Fibroblast of lung (primary cell): ENCODE measurements around the gene MCF2L2. TPM values are rescaled to one million over a fixed set of nuclear protein-coding genes. Genes with fewer than 3 reads are reported as not detected.

Experiments
- DNase-seq, 2 donors: peaks; one replicate each; pipeline versions ENCODE4 v3.0.0 to v3.0.0-alpha.2; 2010; ENCODE audit warnings: low read depth in 2 of 2
- H2AFZ ChIP-seq: 2 replicates; pipeline ENCODE4 v1.5.1; 2012; ENCODE audit warnings: low read length, control low read depth, inconsistent platforms
- H3K27ac ChIP-seq: 2 replicates; pipeline ENCODE4 v1.5.1; 2011; ENCODE audit warnings: low read length, control low read depth; ENCODE audit not compliant: insufficient read depth
- H3K27me3 ChIP-seq: 2 replicates; pipeline ENCODE4 v1.5.1; 2011; ENCODE audit warnings: mild to moderate bottlenecking, low read length; ENCODE audit not compliant: control insufficient read depth, insufficient read depth
- H3K36me3 ChIP-seq: 2 replicates; pipeline ENCODE4 v1.5.1; 2011; ENCODE audit warnings: low read length; ENCODE audit not compliant: control insufficient read depth, insufficient read depth
- H3K4me1 ChIP-seq: 2 replicates; pipeline ENCODE4 v1.5.1; 2011; ENCODE audit warnings: low read length; ENCODE audit not compliant: control insufficient read depth, insufficient read depth; ENCODE audit errors: extremely low read depth
- H3K4me2 ChIP-seq: 2 replicates; pipeline ENCODE4 v1.5.1; 2011; ENCODE audit warnings: low read length, control low read depth; ENCODE audit not compliant: insufficient read depth; ENCODE audit errors: extremely low read depth
- H3K4me3 ChIP-seq, 4 experiments: fragments of 200-600 bp in 1 of 4; sonication (generic) in 1 of 4; replicated peaks in 1 of 4; 2 replicates each; pipeline ENCODE4 v1.5.1; 2011 to 2016; ENCODE audit warnings: low read length in 4 of 4, low read depth in 3 of 4, mild to moderate bottlenecking in 3 of 4, control low read depth in 2 of 4, inconsistent platforms in 1 of 4, mixed read lengths in 1 of 4; ENCODE audit not compliant: insufficient read depth in 1 of 4; ENCODE audit errors: control extremely low read depth in 1 of 4
- H3K79me2 ChIP-seq: 2 replicates; pipeline ENCODE4 v1.5.1; 2012; ENCODE audit warnings: mild to moderate bottlenecking, low read length, inconsistent platforms; ENCODE audit not compliant: control insufficient read depth, insufficient read depth
- H3K9ac ChIP-seq: 2 replicates; pipeline ENCODE4 v1.5.1; 2011; ENCODE audit warnings: mild to moderate bottlenecking, low read length, control low read depth; ENCODE audit not compliant: insufficient read depth
- H3K9me3 ChIP-seq: 2 replicates; pipeline ENCODE4 v1.5.1; 2012; ENCODE audit warnings: low read depth, low read length; ENCODE audit not compliant: control insufficient read depth, insufficient read depth
- H4K20me1 ChIP-seq: 2 replicates; pipeline ENCODE4 v1.5.1; 2011; ENCODE audit warnings: low read length; ENCODE audit not compliant: control insufficient read depth, insufficient read depth; ENCODE audit errors: extremely low read depth
- CTCF ChIP-seq, 2 donors: IDR thresholded peaks in 1 of 2; conservative IDR thresholded peaks in 1 of 2; 1 replicate in 1 of 2; 2 replicates in 1 of 2; pipeline ENCODE4 v1.5.1; 2011 to 2012; ENCODE audit warnings: low read length in 2 of 2, control low read depth in 1 of 2, inconsistent platforms in 1 of 2, low read depth in 1 of 2, mild to moderate bottlenecking in 1 of 2
- EZH2 ChIP-seq: IDR thresholded peaks from 2 replicates; pipeline ENCODE4 v1.5.1; 2012; ENCODE audit warnings: low read length, control low read depth, mild to moderate bottlenecking; ENCODE audit errors: missing control alignments
- polyA plus RNA-seq, 2 donors: library from polyadenylated mRNA; depleted of rRNA in 1 of 2; stranded (reverse) in 1 of 2; unstranded in 1 of 2; fragments of >200 nt; gene quantifications; 2 replicates each; pipeline ENCODE4 v1.2.1, GENCODE V29; 2011 to 2012; ENCODE audit warnings: missing spikeins in 1 of 2
- total RNA-seq: library from RNA; depleted of rRNA; stranded (reverse); fragments of >200 nt; gene quantifications from 2 replicates; pipeline ENCODE4 v1.2.1, GENCODE V29; 2014

MCF2L2 gene
- total and polyA plus RNA-seq, 2 donors (not counting 1 experiment from before 2014, with no cell fraction given) = under 0.01 to 0.08 TPM

GRCh38 chr3:183360971-183361624, 67.3 kb downstream of the MCF2L2 start:
- no peaks in the 10 kb centered on the region for H4K20me1 ChIP-seq
- no peak overlapping the region for H3K4me3 ChIP-seq
- no peak for TF ChIP-seq CTCF (conservative IDR thresholded peaks at IDR 0.05 in 1 of 2, IDR thresholded peaks at IDR 0.05 in 1 of 2; ENCODE audit: low read depth in 1 of 2, low read length in 2 of 2)
- TF ChIP-seq EZH2 = no peak

GRCh38 chr3:183359036-183359435, 69.4 kb downstream of the MCF2L2 start:
- H3K79me2 ChIP-seq = no peaks in the 10 kb centered on the region
- no peaks in the 10 kb centered on the region for H3K36me3 ChIP-seq
- no peak overlapping the region for H3K27ac ChIP-seq
- H3K4me2 ChIP-seq = no peak overlapping the region
- no peak for DNase-seq
- no peaks in the 10 kb centered on the region for H3K27me3 ChIP-seq
- H2AFZ ChIP-seq = no peak overlapping the region
- TF ChIP-seq CTCF (conservative IDR thresholded peaks at IDR 0.05 in 1 of 2, IDR thresholded peaks at IDR 0.05 in 1 of 2; ENCODE audit: low read depth in 1 of 2, low read length in 2 of 2) = no peak
- no peak for TF ChIP-seq EZH2
- no peaks in the 10 kb centered on the region for H3K4me1 ChIP-seq
- no peak overlapping the region for H3K4me3 ChIP-seq
- H4K20me1 ChIP-seq = no peaks in the 10 kb centered on the region
- H3K9ac ChIP-seq = no peak overlapping the region
- no peaks in the 10 kb centered on the region for H3K9me3 ChIP-seq

More at GRCh38 chr3:183360971-183361624, 67.3 kb downstream of the MCF2L2 start:
- no peaks in the 10 kb centered on the region for H3K79me2 ChIP-seq
- no peak overlapping the region for H3K9ac ChIP-seq
- H3K27ac ChIP-seq = no peak overlapping the region
- no peak overlapping the region for H3K4me2 ChIP-seq
- H3K36me3 ChIP-seq = no peaks in the 10 kb centered on the region
- no peak overlapping the region for H2AFZ ChIP-seq
- no peak for DNase-seq
- H3K27me3 ChIP-seq = no peaks in the 10 kb centered on the region
- no peaks in the 10 kb centered on the region for H3K4me1 ChIP-seq
- H3K9me3 ChIP-seq = no peaks in the 10 kb centered on the region

GRCh38 chr3:183357564-183358079, 70.8 kb downstream of the MCF2L2 start:
- H3K4me1 ChIP-seq = no peaks in the 10 kb centered on the region
- no peak overlapping the region for H2AFZ ChIP-seq
- H4K20me1 ChIP-seq = no peaks in the 10 kb centered on the region
- H3K9ac ChIP-seq = no peak overlapping the region
- no peak overlapping the region for H3K4me3 ChIP-seq
- H3K4me2 ChIP-seq = no peak overlapping the region
- no peaks in the 10 kb centered on the region for H3K36me3 ChIP-seq
- no peaks in the 10 kb centered on the region for H3K79me2 ChIP-seq
- H3K27me3 ChIP-seq = no peaks in the 10 kb centered on the region
- H3K9me3 ChIP-seq = no peaks in the 10 kb centered on the region
- no peak for DNase-seq
- no peak for TF ChIP-seq EZH2
- TF ChIP-seq CTCF (conservative IDR thresholded peaks at IDR 0.05 in 1 of 2, IDR thresholded peaks at IDR 0.05 in 1 of 2; ENCODE audit: low read depth in 1 of 2, low read length in 2 of 2) = no peak
- H3K27ac ChIP-seq = no peak overlapping the region
